SU-DHL-6 (cell line): ENCODE results near the gene RPS6KA5.

ENCODE experiments used
- H2AFZ ChIP-seq: fragments of 200-600 bp; sonication (generic); 2 replicates; pipeline ENCODE4 v1.6.1; 2014; ENCODE audit warnings: low read depth, mild to moderate bottlenecking, moderate library complexity, mixed read lengths, antibody characterized with exemption, low read length; ENCODE audit not compliant: severe bottlenecking
- H3F3A ChIP-seq: fragments of 200-600 bp; shearing (Covaris generic); 2 replicates; pipeline ENCODE4 v1.6.0; 2016; ENCODE audit warnings: antibody characterized with exemption, mild to moderate bottlenecking; ENCODE audit not compliant: insufficient read depth
- H3K27ac ChIP-seq: fragments of 200-600 bp; sonication (generic); 2 replicates; pipeline ENCODE4 v1.5.1; 2016; ENCODE audit warnings: low read depth, mild to moderate bottlenecking, low read length, moderate library complexity, mixed read lengths
- H3K27me3 ChIP-seq: fragments of 200-600 bp; sonication (generic), shearing (Covaris generic); 2 replicates; pipeline ENCODE4 v1.6.0; 2014; ENCODE audit warnings: mild to moderate bottlenecking, low read length
- H3K36me3 ChIP-seq: fragments of 200-600 bp; sonication (generic); 2 replicates; pipeline ENCODE4 v1.6.1; 2014; ENCODE audit warnings: mild to moderate bottlenecking, low read length, mixed read lengths
- H3K4me2 ChIP-seq: fragments of 300-600, 200-600 bp; shearing (Covaris generic), sonication (generic); 2 replicates; pipeline ENCODE4 v1.6.0; 2014; ENCODE audit warnings: low read length, low read depth, mild to moderate bottlenecking; ENCODE audit not compliant: poor library complexity, severe bottlenecking
- H3K4me3 ChIP-seq: fragments of 200-600 bp; sonication (generic); 2 replicates; pipeline ENCODE4 v1.5.1; 2014; ENCODE audit warnings: antibody characterized with exemption, low read length, mild to moderate bottlenecking, mixed read lengths; ENCODE audit not compliant: insufficient read depth, poor library complexity, severe bottlenecking
- H3K79me2 ChIP-seq: fragments of 200-600 bp; sonication (generic); 2 replicates; pipeline ENCODE4 v1.6.1; 2014; ENCODE audit warnings: mild to moderate bottlenecking, low read length, moderate library complexity; ENCODE audit not compliant: insufficient read depth
- H3K9ac ChIP-seq: fragments of 200-600 bp; sonication (generic); 2 replicates; pipeline ENCODE4 v1.7.0; 2014; ENCODE audit warnings: mild to moderate bottlenecking, low read length
- H3K9me2 ChIP-seq: fragments of 200-600 bp; sonication (generic); replicated peaks from 2 replicates; pipeline ENCODE4 v1.6.1; 2014; ENCODE audit warnings: low read length; ENCODE audit not compliant: insufficient read depth
- H3K9me3 ChIP-seq: fragments of 200-600 bp; sonication (generic); 2 replicates; pipeline ENCODE4 v1.6.1; 2014; ENCODE audit warnings: low read length, mixed read lengths; ENCODE audit not compliant: insufficient read depth
- H4K20me1 ChIP-seq: fragments of 200-600 bp; sonication (generic); 2 replicates; pipeline ENCODE4 v1.6.1; 2014; ENCODE audit warnings: low read depth, mild to moderate bottlenecking, antibody characterized with exemption, low read length, moderate library complexity, mixed read lengths
- CTCF ChIP-seq: fragments of 200-600 bp; sonication (generic); IDR thresholded peaks from one replicate; pipeline ENCODE4 v1.5.1; 2017; ENCODE audit warnings: antibody characterized with exemption, mild to moderate bottlenecking, low read length, moderate library complexity; ENCODE audit not compliant: insufficient read depth, poor library complexity, severe bottlenecking
- EZH2phosphoT487 ChIP-seq: fragments of 200-600 bp; sonication (generic), shearing (Covaris generic); conservative IDR thresholded peaks from 2 replicates; pipeline ENCODE4 v1.6.1; 2018; ENCODE audit warnings: mild to moderate bottlenecking, antibody characterized with exemption, low read length, moderate library complexity, mixed read lengths

Gene RPS6KA5

GRCh38 chr14:90891326-90891725 is 169.1 kb downstream of the RPS6KA5 start:
- no peak for TF ChIP-seq CTCF
- TF ChIP-seq EZH2phosphoT487, result no peak
- H3K9ac ChIP-seq, result no peak overlapping the region
- H3K4me3 ChIP-seq, result no peak overlapping the region
- H3K36me3 ChIP-seq, result no peaks in the 10 kb centered on the region; the same call in 1 of the 2 replicates
- no peaks in the 10 kb centered on the region; the same call in 1 of the 2 replicates for H3F3A ChIP-seq
- H3K79me2 ChIP-seq, result no peaks in the 10 kb centered on the region
- no peaks in the 10 kb centered on the region for H4K20me1 ChIP-seq
- no peaks in the 10 kb centered on the region for H3K9me2 ChIP-seq
- H2AFZ ChIP-seq, result no peak overlapping the region
- H3K9me3 ChIP-seq, result no peaks in the 10 kb centered on the region
- H3K4me2 ChIP-seq, result no peak overlapping the region
- H3K27ac ChIP-seq, result no peak overlapping the region
- H3K27me3 ChIP-seq, result no peaks in the 10 kb centered on the region

GRCh38 chr14:90890322-90891020 is 170.0 kb downstream of the RPS6KA5 start:
- Histone ChIP-seq H2AFZ (no peak overlapping the region), H3K27ac (no peak overlapping the region), H3K4me3 (no peak overlapping the region), H3K4me2 (no peak overlapping the region), H3K9me2 (no peaks in the 10 kb centered on the region), H3K79me2 (no peaks in the 10 kb centered on the region), H3K9me3 (no peaks in the 10 kb centered on the region), H4K20me1 (no peaks in the 10 kb centered on the region), H3K9ac (no peak overlapping the region), H3F3A (no peaks in the 10 kb centered on the region; the same call in 1 of the 2 replicates), H3K27me3 (no peaks in the 10 kb centered on the region), H3K36me3 (no peaks in the 10 kb centered on the region; the same call in 1 of the 2 replicates)
- TF ChIP-seq EZH2phosphoT487, result no peak
- no peak for TF ChIP-seq CTCF

- H4K20me1 ChIP-seq, result no peaks in the 10 kb centered on the region
- H3K9me3 ChIP-seq, result no peaks in the 10 kb centered on the region
- H3K4me3 ChIP-seq, result no peak overlapping the region
- no peak for TF ChIP-seq EZH2phosphoT487
- TF ChIP-seq CTCF, result no peak
- no peak overlapping the region for H3K9ac ChIP-seq
- no peaks in the 10 kb centered on the region for H3K79me2 ChIP-seq
- H2AFZ ChIP-seq, result no peak overlapping the region
- H3K27ac ChIP-seq, result no peak overlapping the region
- H3K4me2 ChIP-seq, result no peak overlapping the region
- no peaks in the 10 kb centered on the region; the same call in 1 of the 2 replicates for H3F3A ChIP-seq
- H3K27me3 ChIP-seq, result no peaks in the 10 kb centered on the region
- H3K36me3 ChIP-seq, result no peaks in the 10 kb centered on the region; the same call in 1 of the 2 replicates
- H3K9me2 ChIP-seq, result no peaks in the 10 kb centered on the region
Measured at GRCh38 chr14:90886297-90886815, 174.1 kb downstream of the RPS6KA5 start.
